Measurements from ENCODE around the gene CXorf58.
"Not testable (repeated sequence)": the region's sequence is repeated elsewhere in the genome, so short reads cannot be mapped to it uniquely, and the experiment has no call there.

Gene CXorf58, protein sequence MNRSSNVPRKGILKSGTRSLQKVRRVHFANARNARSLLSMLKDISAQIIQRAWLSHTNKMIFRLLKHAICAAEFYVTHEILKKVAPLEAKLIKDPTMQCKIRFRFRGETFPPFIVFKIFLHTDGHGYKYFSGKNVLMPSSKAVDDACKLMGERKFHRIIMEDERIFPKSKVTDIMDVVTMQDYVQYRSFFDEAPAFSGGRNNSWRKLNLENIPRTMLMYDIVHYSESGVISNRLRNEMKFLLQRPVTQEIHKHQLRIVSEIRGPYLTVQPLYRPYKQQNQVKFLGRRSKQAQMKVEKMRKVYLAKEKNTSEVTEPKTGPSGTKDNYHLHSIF

DNA sequence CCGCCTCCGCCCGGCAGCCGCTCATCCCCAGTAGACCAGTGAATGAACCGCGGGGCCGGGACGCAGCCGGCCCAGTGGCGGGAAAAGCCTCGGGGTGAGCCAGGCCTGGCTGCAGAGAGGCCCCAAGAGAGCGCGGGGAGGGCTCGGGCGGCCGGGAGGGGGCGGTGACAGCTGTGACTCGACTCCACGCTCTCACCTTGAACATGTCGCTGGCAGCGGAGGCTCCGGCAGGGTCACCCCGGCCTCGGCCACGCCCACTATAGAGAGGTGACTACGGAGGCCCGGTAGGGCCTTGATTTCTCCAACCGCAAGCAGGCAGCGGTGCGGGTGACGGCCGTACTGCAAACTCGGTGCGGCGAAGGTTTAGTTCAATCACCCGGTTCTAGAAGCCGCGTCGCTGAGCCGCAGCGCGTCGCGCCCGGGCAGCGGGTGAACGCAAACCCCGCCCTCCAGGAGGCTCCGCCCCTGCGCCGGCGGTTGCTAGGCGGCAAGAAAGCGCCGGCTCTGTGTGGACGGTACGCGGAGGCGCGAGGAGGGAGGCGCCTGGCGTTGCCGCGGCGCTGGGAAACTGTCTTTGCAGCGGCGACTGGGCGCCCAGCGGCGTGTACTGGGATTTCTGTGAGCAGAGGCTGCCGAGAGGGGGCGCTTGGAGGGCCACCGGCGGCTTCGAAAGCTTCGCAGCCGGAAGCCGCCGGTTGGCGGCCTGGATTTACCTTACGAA, at the start of gene CXorf58, which contains the start of gene APOO:
Gene CXorf58, plus strand, starts transcription at position 509 of the 721 bp plus-strand sequence. CDS start 2,297 bp downstream, outside the sequence.
Gene APOO, minus strand, starts transcription at position 441 of the 721 bp plus-strand sequence. Its CDS starts 236 bp downstream, at position 205.
- peak; percentile 92 for DNase-seq (ENCODE audit: low spot score)

DNA sequence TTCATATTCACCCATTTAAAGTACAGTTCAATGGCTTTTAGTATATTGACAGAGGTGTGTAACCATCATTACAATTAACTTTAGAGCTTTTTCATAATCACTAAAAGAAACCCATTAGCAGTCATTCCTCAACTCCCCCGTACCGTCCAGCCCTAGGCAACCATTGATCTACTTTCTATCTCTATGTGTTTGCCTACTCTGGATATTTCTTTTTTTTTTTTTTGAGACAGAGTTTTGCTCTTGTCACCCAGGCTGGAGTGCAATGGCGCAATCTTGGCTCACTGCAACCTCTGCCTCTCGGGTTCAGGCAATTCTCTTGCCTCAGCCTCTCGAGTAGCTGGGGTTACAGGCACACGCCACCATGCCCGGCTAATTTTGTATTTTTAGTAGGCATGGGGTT, 48.6 kb upstream of the CXorf58 start:
- DNase-seq (ENCODE audit: low spot score): not testable (repeated sequence)

DNA sequence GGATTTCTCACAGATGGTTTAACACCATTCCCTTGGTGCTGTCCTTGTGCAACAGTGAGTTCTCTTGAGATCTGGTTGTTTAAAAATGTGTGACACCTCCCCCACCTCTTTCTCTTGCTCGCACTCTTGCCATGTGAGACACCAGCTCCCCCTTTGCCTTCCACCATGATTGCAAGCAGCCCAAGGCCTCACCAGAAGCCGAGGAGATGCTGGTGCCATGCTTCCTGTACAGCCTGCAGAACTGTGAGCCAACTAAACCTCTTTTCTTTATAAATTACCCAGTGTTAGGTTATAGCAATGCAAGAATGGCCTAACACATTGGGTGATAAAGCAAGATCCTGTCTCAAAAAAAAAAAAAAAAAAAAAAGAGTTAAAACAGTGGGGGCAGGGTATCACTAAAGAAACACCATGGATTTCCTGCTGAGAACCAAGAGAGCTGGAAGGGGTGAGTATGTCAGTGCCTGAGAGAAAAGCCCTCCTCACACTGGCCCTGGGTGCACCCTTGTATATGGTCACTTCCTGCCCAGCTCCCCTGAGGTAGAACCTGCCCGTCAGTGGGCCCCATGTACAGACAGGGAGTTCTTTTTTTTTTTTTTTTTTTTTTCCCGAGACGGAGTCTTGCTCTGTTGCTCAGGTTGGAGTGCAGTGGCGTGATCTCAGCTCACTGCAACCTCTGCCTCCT, 46.5 kb upstream of the CXorf58 start:
- DNase-seq (ENCODE audit: low spot score): no peak

DNA sequence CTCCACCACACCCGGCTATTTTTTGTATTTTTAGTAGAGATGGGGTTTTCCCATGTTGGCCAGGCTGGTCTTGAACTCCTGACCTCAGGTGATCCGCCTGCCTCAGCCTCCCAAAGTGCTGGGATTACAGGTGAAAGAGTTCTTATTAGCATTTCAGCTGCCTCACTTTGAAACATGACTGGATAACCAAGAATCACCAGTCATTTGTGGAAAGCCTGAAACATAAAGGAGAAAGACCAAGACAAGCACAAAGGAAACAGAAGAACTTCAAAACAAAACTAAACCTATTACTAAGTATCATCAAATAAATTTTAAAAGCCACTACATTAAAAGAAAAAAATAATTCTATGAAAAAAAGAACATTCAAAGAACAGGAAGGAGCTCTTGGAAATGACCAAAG, 45.9 kb upstream of the CXorf58 start:
- DNase-seq (ENCODE audit: low spot score): not testable (repeated sequence)

DNA sequence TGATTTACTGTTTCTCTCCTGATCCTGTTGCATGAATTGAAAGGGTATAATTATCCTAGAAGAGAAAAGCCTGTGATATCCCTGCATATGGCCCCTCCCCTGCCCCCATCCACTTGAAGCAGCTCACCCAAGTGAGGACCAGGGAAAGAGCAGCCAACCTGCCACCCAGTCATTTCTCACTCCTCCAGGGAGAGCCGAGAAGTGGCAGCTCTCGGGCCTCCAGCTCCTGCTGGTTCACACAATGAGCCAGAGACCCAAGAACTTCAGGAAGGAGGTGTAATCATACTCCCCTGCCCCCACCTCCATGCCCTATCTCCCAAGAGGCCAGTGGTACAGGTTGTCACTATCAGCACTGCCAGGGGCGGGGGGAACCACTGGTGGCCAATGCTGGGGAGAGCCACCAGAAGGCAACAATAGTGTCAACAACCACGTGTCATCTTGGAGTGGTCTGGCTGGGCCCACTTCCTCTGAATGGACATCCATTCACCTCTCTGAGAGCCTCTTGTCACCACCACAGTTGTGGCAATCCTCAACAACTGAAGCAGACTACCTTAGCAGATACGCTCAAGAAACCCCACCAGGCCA, 43.0 kb upstream of the CXorf58 start:
- no peak for DNase-seq (ENCODE audit: low spot score)

DNA sequence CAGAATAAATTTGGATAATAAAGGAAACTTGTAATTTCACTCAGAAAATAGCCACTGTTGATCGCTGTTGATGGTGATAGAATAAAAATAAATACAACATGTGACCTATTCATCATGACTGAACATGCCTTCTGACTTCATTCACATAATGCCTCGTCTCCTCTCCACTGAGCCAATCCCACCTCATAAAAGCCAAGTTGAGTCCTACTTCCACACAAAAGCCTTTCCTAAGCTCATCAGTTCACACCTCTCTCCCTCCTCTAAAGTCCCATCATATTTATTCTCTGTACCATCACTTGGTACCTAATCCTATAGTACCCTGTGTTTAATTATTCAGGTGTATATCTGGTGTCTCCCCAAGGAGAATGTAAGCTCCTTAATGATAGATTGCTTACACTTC, 37.8 kb upstream of the CXorf58 start:
- DNase-seq (ENCODE audit: low spot score): no peak

DNA sequence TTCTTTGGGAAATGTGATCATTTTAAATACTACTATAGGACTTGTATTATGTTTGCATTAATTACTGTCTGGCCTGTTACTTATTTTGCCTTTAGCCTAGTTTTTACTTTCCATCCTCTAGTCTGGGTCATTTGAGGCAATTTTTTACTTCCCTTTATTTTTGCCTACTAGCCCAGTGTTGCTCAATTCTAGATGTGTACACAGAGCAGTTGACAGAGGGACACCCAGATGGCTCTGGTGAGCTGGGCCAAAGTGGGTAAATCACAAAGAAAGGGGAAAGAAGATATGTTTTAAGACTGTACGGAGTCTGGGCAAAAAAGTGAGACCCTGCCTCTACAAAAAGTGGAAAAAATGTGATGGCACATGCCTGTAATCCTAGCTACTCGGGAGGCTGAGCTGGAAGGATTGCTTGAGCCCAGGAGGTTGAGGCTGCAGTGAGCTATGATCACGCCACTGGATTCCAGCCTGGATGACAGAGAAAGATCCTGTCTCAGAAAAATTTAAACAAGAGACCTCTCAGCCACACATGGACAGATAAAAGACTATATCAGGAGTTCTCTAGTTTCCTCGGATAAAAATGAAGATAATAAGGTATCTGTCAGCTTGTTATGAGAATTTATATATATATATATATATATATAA, 35.8 kb upstream of the CXorf58 start:
- DNase-seq (ENCODE audit: low spot score): no peak

DNA sequence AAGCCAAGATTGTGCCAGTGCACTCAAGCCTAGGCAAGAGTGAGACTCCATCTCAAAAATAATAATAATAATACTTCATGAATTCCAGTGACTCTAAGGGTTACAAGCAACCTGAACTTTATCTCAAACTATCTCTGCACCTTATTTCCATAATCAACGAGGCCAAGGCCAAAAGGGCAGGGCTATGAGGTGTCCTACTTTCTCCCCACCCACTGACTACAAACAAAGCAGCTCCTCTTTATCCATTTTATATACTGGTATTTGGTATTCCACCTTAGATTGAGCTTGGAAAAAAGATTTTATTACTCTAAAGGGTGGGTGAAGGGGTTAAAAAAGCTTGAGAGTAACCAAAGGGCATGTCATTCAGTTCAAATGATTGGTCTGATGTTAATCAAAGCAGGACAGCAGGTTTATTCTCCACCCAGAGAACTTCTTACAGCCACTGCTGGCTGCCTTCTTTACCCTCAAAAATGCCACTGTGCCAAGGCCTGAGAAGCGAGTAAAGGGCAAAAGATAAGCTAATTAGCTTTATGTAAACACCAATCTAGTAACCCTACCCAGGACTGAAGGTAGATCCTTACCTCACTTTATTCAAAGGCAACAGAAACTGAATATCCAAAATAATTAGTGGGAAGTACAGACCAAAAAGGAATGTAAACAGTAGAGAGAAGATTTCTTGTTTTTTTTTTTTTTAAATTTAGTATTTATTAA, 28.3 kb upstream of the CXorf58 start:
- no peak for DNase-seq (ENCODE audit: low spot score)

DNA sequence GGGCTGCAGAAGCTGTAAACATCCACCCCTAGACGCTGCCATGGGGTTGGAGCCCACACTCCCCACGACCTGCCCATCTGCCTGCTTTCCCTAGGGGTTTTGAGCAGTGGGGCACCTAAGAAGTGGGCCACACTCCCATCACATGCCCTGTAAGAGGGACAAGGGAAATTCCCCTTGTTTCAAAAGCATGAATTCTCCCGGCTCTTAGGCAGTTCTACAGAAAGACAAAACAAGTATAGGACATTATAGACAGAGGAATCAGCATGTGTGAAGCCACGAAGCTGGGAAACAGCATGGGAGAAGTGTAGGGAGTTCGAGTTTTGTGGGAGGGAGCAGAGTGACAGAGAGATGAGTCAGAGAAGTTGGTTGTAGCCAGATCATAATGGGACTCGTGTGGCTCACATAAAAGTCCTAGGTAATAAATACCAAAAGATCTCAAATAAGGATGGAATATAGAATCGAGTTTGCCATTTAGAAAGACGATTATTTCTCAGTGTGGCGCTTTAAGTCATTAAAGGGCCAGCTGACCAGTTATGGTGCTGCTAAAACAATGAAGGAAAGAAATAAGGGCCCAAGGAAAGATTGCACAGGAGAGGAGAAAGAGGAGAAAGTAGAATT, 24.0 kb upstream of the CXorf58 start:
- no peak for DNase-seq (ENCODE audit: low spot score)

DNA sequence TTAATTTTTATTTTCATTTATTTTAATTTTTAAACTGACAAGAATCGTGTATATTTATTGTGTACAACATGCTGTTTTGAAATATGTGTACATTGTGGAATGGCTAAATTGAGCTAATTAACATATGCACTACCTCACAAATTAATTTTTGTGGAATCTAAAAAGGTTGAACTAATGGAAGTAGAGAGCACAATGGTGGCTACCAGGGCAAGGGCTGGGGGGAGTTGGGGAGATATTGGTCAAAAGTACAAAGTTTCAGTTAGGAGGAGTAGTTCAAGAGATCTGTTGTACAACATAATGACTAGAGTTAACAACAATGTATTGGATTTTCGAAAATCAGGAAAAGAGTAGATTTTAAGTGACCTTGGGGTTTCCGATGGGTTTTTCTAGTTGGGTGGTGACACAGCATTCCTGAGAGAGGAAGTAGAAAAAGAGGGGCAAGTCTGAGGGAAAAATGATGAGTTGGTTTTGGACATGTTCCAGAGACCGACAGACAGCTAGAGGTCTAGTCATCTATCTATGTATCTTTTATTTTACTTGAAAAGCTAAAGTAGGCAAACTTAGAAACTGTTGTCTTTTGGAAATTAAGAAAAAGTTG, 23.3 kb upstream of the CXorf58 start:
- DNase-seq (ENCODE audit: low spot score): no peak

DNA sequence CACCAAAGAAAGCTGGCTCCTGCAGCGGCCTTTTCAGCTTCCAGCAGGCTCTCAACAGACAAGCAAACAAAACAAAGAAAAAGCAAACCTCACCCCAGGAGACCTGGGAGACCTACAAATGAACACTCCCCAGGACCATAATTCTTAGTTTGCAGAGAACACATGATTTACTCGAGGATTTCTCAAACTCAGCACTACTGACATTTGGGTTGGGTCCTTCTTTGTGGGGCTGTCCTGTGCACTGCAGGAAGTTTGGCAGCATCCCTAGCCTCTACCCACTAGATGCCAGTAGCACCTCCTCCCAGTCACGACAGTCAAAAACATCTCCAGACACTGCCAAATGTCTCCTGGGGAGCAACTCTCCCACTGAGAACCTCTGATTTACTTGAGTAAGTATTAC, 22.0 kb upstream of the CXorf58 start:
- DNase-seq (ENCODE audit: low spot score): no peak

DNA sequence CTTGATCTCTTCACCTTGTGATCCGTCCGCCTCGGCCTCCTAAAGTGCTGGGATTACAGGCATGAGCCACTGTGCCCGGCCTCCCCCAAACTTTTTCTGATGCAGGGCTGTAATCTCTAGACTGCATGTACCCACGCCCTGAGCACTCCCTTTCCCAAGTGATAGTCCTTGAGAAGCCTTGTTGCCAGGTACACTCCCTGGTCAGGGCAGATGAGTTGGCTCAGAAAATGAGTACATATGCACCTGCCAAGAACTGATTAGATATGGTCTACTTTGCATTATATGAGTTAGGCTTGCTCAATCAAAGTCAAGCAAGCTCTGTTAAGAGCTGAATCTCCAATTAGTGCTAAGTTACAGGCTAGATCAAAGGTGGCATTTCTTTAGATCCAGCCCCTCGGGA, 20.4 kb upstream of the CXorf58 start:
- no peak for DNase-seq (ENCODE audit: low spot score)

DNA sequence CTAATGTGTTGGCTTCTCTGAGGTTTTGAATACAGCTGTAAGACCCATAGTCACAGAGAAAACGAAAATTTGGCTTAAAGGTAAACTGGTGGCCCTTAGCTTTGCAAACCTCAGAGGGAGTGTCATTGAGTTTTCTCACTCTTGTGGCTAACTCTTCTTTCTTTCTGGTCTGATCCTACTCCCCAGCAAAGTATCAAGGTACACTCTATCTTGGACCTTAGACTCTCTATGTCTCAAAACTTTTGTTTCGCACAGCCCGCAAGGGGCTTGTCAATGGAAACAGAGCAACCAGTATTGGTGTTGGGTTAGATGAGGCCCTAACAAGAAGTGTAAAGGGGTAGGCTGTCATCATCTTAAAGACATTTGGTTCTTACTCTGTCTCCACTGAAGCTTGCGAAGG, 19.9 kb upstream of the CXorf58 start:
- DNase-seq (ENCODE audit: low spot score): no peak

DNA sequence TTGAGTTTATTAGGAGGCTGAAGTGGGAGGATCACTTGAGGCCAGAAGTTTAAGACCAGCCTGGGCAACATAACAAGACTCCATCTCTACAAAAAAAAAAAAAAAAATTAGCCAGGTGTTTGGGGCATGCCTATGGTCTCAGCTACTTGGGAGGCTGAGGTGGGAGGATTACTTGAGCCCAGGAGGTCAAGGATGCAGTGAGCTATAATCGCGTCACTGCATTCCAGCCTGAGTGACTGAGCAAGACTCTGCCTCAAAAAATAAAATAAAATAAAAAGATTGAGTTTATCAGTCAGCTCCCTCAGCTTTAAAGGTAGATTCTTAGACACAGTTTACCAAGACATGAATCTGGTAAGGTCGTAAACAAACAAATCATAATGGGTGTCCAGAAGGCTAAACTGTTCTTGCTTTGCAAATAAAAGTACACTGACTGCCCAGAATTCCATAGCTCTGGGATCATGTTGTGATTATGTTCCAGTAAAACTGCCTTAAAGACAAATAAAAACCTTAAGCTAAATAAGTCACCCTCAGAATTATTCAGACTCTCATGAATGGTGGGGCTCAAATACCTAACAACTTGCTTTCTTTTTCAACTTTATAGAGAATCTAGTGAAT, 18.8 kb upstream of the CXorf58 start:
- no peak for DNase-seq (ENCODE audit: low spot score)

DNA sequence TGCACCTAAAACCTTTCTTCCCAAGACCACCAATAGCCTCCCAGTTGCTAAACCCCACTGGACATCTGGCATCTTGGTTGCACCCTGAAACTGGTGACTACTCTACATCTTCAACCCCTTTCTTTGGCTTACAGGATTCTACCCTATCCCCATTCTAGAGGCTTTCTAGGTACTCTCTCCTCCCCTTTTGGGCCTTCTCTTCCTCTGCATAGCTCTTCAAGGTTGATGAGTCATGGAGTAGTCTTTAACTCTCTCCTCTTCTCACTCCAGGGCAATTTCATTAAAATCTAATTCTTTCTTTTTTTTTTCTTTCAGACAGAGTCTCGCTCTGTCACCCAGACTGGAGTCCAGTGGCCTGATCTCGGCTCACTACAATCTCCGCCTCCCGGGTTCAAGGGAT, 16.9 kb upstream of the CXorf58 start:
- no peak for DNase-seq (ENCODE audit: low spot score)

DNA sequence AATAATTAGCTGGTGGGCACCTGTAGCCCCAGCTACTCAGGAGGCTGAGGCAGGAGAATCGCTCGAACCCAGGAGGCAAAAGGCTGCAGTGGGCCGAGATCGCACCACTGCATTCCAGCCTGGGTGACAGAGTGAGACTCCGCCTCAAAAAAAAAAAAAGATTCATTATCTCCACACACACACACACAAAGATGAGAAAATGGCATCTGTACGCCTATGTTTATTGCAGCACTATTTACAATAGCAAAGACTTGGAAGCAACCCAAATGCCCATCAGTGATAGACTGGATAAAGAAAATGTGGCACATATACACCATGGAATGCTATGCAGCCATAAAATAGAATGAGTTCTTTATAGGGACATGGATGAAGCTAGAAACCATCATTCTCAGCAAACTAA, 12.8 kb upstream of the CXorf58 start:
- not testable (repeated sequence) for DNase-seq (ENCODE audit: low spot score)

DNA sequence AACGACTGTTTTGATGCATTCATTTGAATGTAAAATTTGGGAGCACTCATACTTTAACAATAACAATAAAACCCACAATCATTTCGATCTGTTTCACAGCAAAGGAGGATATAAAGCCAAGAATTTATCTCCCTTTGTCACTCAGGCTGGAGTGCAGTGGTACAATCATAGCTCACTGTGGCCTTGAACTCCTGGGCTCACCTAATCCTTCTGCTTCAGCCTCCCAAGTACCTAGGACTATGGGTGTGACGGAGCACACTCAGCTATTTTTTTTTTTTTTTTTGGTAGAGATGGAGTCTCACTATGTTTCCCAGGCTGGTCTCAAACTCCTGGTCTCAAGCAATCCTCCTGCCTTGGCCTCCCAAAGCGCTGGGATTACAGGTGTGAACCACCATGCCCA, 11.3 kb upstream of the CXorf58 start:
- not testable (repeated sequence) for DNase-seq (ENCODE audit: low spot score)

DNA sequence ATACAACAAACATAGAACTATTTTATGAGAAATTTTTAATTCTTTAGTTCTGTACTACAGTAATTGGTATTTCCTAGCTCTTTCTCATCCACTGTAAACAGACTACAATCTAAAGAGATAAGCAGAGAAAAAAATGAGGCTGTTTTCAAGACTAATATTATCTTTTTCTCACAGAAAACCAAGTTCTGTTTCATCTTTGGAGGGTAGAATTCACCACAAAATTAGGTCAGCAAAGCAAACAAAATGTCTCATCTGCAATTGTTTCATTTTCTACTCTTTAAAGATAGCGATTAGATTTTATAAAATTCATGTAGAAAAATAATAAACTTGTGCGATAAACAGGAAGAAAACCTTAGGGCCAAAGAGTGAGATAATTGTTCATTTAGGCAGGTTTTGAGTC, 10.8 kb upstream of the CXorf58 start:
- DNase-seq (ENCODE audit: low spot score): no peak

DNA sequence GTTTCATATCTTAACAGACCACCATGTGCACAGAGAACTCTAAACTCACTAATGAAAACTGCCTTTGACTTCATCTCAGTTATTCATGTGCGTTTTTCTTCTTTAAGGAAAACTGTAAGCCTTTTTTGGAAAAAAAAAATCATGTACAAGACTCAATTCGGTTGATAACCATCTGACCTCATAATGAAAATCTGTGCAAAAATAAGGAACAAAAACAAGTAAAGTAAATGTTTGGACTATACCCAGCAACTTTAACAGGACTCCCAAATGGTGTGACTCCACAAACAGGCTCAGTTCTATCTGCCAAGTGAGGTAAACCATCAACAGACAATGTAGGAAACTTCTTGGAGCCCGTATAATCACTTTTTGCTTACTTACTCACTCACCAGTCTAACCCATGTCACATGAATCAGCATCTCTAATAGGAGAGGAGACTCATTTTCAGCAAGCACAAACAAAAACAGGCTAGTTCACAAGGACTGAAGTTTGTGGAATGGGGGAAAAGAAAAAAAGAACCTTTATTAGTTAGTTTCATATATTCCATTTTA, 9.3 kb upstream of the CXorf58 start:
- no peak for DNase-seq (ENCODE audit: low spot score)

Data from Ammon's horn (tissue), 1 donor.